ENCODE data around the gene OTUD3.

Gene OTUD3

GRCh38 chr1:19960591-19960990, 78.4 kb downstream of the OTUD3 start:
- Histone ChIP-seq H3K36me3 (ENCODE audit: low read length) (no peaks in the 10 kb centered on the region), H4K20me1 (ENCODE audit: low read depth, low read length) (no peaks in the 10 kb centered on the region), H3K4me3 (ENCODE audit: insufficient read depth, low read length, poor library complexity, severe bottlenecking) (no peak overlapping the region), H3K4me2 (ENCODE audit: low read depth, low read length, poor library complexity, severe bottlenecking) (no peak overlapping the region), H3K9me2 (replicated peaks; ENCODE audit: insufficient read depth, low read length) (no peaks in the 10 kb centered on the region), H3K27ac (ENCODE audit: low read depth, low read length) (no peak overlapping the region), H3F3A (ENCODE audit: insufficient read depth) (no peaks in the 10 kb centered on the region), H3K9me3 (ENCODE audit: insufficient read depth, low read length) (no peaks in the 10 kb centered on the region), H3K9ac (ENCODE audit: low read length) (no peak overlapping the region), H3K79me2 (ENCODE audit: insufficient read depth, low read length) (no peaks in the 10 kb centered on the region), H3K27me3 (ENCODE audit: low read length) (no peaks in the 10 kb centered on the region), H2AFZ (ENCODE audit: low read depth, low read length, severe bottlenecking) (no peak overlapping the region)
- TF ChIP-seq EZH2phosphoT487 (conservative IDR thresholded peaks at IDR 0.05; ENCODE audit: low read length) (no peak), CTCF (IDR thresholded peaks at IDR 0.05; ENCODE audit: insufficient read depth, low read length, poor library complexity, severe bottlenecking) (no peak)
